Skeletal muscle cell (primary cell): Measurements from ENCODE around the gene STOML2.

Experiments
- DNase-seq: peaks from one replicate; pipeline ENCODE4 v3.0.0-alpha.2; 2010; ENCODE audit warnings: low read depth
- H3K4me3 ChIP-seq: 2 replicates; pipeline ENCODE4 v1.5.1; 2011; ENCODE audit warnings: low read depth, mild to moderate bottlenecking, control low read depth, low read length, moderate library complexity

The STOML2 gene

GRCh38 chr9:35074791-35075190 lies 28.1 kb downstream of the STOML2 start:
- no peak overlapping the region for H3K4me3 ChIP-seq
- DNase-seq = no peak

DNA sequence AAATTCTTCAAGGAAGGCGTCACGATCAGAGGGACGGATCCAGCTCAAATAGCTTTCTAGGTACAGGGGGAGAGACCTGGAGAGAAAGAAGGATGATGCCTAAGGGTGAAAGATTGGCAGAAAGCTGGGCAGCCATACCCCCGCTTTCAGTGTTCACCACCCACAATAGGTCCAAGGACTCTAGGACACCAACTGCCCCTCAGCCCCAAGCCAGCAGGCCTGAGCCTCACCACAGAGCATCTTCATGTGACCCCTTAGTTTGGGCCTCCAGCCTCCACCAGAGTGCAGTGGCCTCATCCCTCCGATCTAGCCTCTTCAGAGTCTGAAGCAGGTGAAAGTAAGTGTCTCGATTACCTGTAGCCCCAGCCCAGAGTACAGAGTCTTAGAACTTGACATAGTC lies 28.8 kb downstream of the STOML2 start:
- DNase-seq = no peak
- no peak overlapping the region for H3K4me3 ChIP-seq

DNA sequence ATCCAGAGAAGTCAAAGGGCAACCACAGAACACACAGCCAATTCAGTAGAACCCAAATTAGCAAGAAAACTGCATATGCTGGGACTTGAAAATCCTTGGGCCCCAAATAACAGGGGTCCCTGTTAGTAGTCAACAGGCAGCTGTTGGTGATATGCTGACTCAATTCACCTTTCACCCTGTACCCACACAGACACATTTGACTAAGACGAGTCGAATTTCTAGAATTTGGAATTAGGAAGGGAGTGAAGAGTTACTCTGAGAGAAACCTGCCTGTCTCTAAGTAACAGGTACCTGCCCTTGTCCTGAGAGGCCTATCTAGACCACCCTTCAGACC lies 29.7 kb downstream of the STOML2 start:
- H3K4me3 ChIP-seq = peak overlapping the region; percentile 30
- DNase-seq = no peak

GRCh38 chr9:35072461-35073278 lies 30.3 kb downstream of the STOML2 start, which contains the start of gene VCP:
VCP (minus strand) TSS chr9:35072625; CDS start chr9:35072353, 272 bp downstream.
- peak; percentile 98 for DNase-seq
- H3K4me3 ChIP-seq = peak within 1 kb of the TSS; percentile 92

DNA sequence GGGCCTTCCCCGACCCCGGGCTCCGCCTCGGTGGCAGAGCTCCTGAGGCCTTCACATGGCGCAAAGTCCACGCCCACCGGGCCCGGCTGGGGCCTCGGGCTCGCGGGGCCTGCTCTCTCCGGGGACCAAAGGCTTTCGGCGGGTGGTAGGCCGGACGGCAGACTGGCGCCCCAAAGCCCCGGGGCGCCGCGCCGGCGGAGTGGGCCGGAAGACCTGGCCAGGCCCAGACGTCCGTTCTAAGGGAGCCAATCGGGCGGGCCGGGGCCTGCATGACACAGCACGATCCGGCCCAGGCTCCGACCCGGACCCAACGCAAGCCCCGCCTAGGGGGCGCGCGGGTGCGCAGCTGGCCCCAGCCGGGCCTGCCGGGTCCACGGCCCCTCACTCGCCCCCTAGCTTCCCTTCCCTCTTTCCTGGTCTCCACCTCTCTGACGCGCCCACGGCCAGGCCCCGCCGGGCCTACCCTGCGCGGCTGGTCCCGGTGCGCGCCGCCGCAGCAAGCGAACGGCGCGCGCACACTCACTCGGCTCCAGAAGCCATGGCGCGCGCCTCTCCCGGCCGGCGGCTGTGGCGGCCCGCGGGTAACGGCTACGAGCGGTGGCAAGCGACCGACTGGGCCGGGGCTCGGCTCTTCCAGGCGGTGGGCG lies 31.0 kb downstream of the STOML2 start:
- H3K4me3 ChIP-seq = peak overlapping the region; percentile 92
- DNase-seq = peak; percentile 63

GRCh38 chr9:35070823-35071813 lies 31.8 kb downstream of the STOML2 start:
- no peak for DNase-seq
- H3K4me3 ChIP-seq = peak overlapping the region; percentile 92

- no peak overlapping the region for H3K4me3 ChIP-seq
- no peak for DNase-seq
Measured at GRCh38 chr9:35069020-35069419, 33.9 kb downstream of the STOML2 start.

DNA sequence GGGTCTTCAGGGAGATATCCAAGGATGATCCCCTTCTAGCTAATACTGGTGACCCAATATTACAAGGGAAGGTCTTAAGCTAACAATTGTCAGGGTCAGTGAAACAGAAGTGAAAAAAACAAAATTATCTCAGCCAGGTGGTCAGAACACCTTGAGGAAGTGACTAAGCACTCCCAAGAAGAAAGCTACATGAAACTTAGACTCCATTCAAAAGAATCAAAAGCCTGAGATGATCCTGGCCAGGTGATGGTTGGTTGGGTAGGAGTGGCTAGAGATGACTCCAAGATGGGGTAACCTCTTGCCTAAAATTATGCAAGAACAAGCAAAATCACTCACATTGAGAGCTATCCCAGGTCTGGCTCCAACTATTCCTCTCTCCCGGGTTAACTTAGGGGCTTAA lies 35.9 kb downstream of the STOML2 start:
- no peak overlapping the region for H3K4me3 ChIP-seq
- DNase-seq = no peak

GRCh38 chr9:35060548-35061207 lies 42.3 kb downstream of the STOML2 start:
- no peak for DNase-seq
- no peak overlapping the region for H3K4me3 ChIP-seq

DNA sequence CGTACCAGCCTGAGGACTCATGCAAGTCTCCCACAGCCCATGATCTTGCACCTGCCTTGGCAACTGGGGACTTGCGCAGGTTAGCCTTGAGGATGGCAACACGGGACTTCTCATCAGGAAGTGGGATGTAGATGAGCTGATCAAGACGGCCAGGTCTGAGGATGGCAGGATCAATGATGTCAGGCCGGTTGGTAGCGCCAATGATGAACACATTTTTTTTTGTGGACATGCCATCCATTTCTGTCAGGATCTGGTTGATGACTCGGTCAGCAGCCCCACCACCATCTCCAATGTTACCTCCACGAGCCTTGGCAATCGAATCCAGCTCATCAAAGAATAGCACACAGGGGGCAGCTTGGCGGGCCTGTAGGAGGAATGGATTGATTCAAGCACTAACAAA lies 43.5 kb downstream of the STOML2 start:
- DNase-seq = no peak
- no peak overlapping the region for H3K4me3 ChIP-seq

DNA sequence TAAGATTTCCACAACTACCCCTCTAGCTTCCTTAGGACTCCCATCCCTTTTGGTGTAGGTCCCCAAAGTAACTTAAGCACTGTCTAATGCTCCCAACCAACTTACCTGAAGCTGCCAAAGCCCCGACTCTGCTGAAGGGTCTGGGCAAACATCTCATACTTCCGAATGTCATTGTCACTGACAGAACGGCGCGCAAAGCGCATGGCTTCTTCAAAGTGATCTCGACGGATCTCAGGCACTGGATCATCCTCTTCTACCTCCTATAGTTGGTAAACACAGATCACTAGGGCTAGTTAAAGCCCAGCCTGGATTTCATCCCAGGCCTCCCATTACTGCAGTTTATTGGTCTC lies 45.7 kb downstream of the STOML2 start:
- no peak for DNase-seq
- no peak overlapping the region for H3K4me3 ChIP-seq

DNA sequence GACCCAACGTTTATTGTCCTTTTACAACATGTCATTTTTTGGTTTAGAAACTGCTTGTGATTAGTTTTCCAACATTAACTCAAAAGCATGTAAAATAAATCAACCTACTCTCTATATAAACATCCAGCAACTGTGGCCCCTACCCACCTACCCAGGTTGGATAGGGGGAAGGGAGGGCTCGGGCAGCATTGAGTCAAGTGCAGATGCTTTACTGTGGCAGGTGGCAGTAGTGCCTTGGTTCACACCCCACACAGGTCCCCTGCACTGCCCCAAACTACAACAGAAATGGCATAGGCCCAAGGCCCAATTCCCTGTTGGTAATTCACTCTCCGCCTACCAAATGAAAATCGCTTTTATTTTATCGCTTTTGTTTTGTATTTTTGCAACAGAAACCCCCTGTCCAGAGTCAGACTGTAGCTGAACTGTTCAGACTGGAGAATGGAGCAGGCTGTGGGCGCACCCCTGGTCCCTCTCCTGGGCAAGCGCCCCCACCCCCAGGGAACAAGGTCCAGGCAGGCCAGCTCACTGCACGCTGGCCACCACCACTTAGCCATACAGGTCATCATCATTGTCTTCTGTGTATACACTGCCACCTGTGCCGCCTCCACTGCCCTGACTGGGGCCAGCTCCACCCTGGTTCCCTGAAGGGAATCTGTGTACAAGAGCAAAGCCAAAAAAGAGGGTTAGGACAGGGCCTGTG lies 46.2 kb downstream of the STOML2 start:
- H3K4me3 ChIP-seq = no peak overlapping the region
- DNase-seq = no peak

GRCh38 chr9:35054871-35055644 lies 47.9 kb downstream of the STOML2 start:
- H3K4me3 ChIP-seq = no peak overlapping the region
- no peak for DNase-seq

DNA sequence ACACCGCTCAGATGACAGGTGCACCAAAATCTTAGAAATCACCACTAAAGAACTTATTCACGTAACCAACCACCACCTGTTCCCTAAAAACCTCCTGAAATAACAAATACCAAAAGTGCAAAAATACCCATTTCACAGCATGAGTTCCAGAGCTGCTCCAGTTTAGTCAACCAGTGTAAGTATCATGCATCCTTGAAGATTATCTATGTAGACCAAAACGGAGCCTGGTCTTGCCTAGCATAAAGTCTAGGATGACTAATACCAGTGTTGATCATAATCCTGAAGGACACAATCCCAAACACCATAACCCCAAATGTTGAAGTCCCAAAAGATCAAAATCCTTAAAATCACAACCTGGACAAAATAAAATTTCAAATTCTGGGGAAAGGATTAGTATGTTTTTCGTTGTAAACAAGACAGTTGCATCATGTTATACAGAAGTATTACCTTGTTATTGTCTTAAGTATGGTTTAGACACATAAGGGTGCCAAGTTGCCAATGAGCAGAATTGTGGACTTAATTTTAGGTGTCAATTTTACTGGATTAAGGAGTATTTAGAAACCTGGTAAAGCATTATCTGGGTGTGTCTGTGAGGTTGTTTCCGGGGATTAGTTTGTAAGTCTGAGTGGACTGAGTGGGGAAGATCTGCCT lies 48.6 kb downstream of the STOML2 start:
- no peak overlapping the region for H3K4me3 ChIP-seq
- DNase-seq = no peak

DNA sequence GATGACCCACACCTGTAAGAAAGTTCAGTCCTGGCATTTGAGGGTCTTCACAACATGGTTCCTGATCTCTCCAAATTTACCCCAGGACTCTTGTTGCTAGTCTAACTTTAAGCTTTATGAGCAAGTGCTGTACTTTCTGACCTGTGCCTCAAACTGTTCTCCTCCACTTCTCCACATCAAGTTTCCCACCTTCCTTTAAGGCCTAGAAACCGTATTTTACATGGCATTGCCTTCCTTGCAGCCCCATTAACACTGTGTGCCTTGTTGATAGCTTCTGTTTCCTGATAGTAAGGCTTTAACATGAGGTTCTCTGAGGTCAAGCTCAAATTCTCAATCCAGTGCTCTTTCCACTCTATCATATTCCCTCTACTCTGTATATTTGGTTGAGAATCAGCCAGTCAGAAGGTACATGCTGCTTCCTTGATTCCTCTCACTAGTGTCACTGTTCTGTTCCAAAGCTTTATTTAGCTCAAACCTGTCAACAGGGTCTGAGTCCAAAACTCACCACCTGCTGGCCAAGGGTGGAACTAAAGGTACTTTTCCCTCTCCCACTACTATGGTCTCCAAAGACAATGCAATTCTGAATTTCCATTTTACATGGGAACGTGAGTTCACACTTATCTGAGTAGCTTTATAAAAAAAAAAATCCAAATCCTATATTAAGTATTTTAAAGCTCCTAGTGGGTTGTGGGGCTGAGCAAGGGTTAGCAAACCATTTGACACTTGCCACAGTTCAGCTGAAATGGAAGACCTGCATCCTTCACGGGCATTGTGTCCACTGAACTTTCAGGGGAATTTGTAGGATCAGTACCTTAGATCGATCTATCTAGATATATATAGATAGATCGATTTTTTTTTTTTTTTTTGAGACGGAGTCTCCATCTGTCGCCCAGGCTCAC lies 51.6 kb downstream of the STOML2 start:
- no peak for DNase-seq

More for the DNA sequence above, 51.6 kb downstream of the STOML2 start:
- H3K4me3 ChIP-seq = no peak overlapping the region
